HEK293 (cell line): ENCODE results near the gene PPDPF.

Experiments
- CTCF ChIA-PET: fragments of 350-600 bp; formaldehyde crosslinking; extraction: SDS; loops from one replicate; lab custom pipeline; 2021; ENCODE audit warnings: antibody characterized with exemption; lab: Yijun Ruan, JAX
- POLR2A ChIA-PET: fragments of 300-600 bp; formaldehyde crosslinking; extraction: SDS; loops from one replicate; lab custom pipeline; 2020; ENCODE audit warnings: antibody characterized with exemption, inconsistent platforms; lab: Yijun Ruan, JAX
- H3K27ac ChIP-seq: fragments of 200-500 bp; sonication (Bioruptor generic); 2 replicates; pipeline ENCODE4 v1.5.1; 2014; ENCODE audit warnings: low read depth, low read length, control low read depth, inconsistent platforms; ENCODE audit errors: extremely low read depth
- H3K36me3 ChIP-seq, 2 experiments: fragments of 200-500 bp in 1 of 2; sonication (Bioruptor generic) in 1 of 2; 1 replicate in 1 of 2; 2 replicates in 1 of 2; pipeline ENCODE4 v1.5.1; 2014 to 2017; ENCODE audit warnings: inconsistent platforms in 2 of 2, low read length in 2 of 2; ENCODE audit not compliant: control insufficient read depth in 2 of 2, insufficient read depth in 1 of 2
- H3K4me1 ChIP-seq: fragments of 200-500 bp; sonication (Bioruptor generic); 2 replicates; pipeline ENCODE4 v1.5.1; 2014; ENCODE audit warnings: mild to moderate bottlenecking, low read length, inconsistent platforms; ENCODE audit not compliant: control insufficient read depth, insufficient read depth
- H3K4me3 ChIP-seq: 2 replicates; pipeline ENCODE4 v1.5.1; 2011; ENCODE audit warnings: low read depth, mild to moderate bottlenecking, control low read depth, low read length, moderate library complexity
- H3K9me3 ChIP-seq: fragments of 200-500 bp; sonication (Bioruptor generic); 2 replicates; pipeline ENCODE4 v1.5.1; 2014; ENCODE audit warnings: low read depth, low read length, inconsistent platforms; ENCODE audit not compliant: control insufficient read depth, insufficient read depth
- GLIS1 ChIP-seq: fragments of 450-650 bp; formaldehyde crosslinking; IDR thresholded peaks from 2 replicates; pipeline ENCODE4 v1.5.1; 2016; ENCODE audit warnings: missing biosample characterization, missing genetic modification characterization
- HOXC10 ChIP-seq: sonication (generic); formaldehyde crosslinking; IDR thresholded peaks from 2 replicates; pipeline ENCODE4 v1.8.1; 2023; ENCODE audit warnings: mild to moderate bottlenecking, missing genetic modification reagents
- PRDM1 ChIP-seq: fragments of 450-650 bp; formaldehyde crosslinking; IDR thresholded peaks from 2 replicates; pipeline ENCODE4; 2016; ENCODE audit warnings: missing biosample characterization, missing genetic modification characterization
- TCF7L2 ChIP-seq: IDR thresholded peaks from 2 replicates; pipeline ENCODE4 v1.6.1; 2011; ENCODE audit warnings: low read depth, mild to moderate bottlenecking, inconsistent platforms, low read length, moderate library complexity, borderline replicate concordance
- ZBTB44 ChIP-seq: fragments of 450-650 bp; IDR thresholded peaks from 2 replicates; pipeline ENCODE4 v1.5.1; 2018; ENCODE audit warnings: missing biosample characterization, mild to moderate bottlenecking, missing genetic modification characterization
- ZNF138 ChIP-seq: fragments of 450-650 bp; formaldehyde crosslinking; IDR thresholded peaks from 2 replicates; pipeline ENCODE4 v1.5.1; 2016; ENCODE audit warnings: missing biosample characterization, missing genetic modification characterization, borderline replicate concordance
- ZNF223 ChIP-seq: fragments of 450-650 bp; formaldehyde crosslinking; IDR thresholded peaks from 2 replicates; pipeline ENCODE4 v1.5.1; 2016; ENCODE audit warnings: missing biosample characterization, missing genetic modification characterization
- ZNF350 ChIP-seq: fragments of 450-650 bp; formaldehyde crosslinking; IDR thresholded peaks from 2 replicates; pipeline ENCODE4 v1.5.0; 2017; ENCODE audit warnings: missing biosample characterization, mild to moderate bottlenecking, missing genetic modification characterization
- ZNF37A ChIP-seq: fragments of 450-650 bp; IDR thresholded peaks from 2 replicates; pipeline ENCODE4 v1.5.1; 2018; ENCODE audit warnings: missing biosample characterization, missing genetic modification characterization
- ZNF391 ChIP-seq: fragments of 450-650 bp; formaldehyde crosslinking; IDR thresholded peaks from 2 replicates; pipeline ENCODE4 v1.5.1; 2016; ENCODE audit warnings: low read depth, missing biosample characterization, missing genetic modification characterization, borderline replicate concordance
- ZNF416 ChIP-seq: fragments of 450-650 bp; formaldehyde crosslinking; IDR thresholded peaks from 2 replicates; pipeline ENCODE4 v1.5.1; 2016; ENCODE audit warnings: missing biosample characterization, missing genetic modification characterization
- ZNF510 ChIP-seq: fragments of 450-650 bp; formaldehyde crosslinking; IDR thresholded peaks from 2 replicates; pipeline ENCODE4 v1.5.1; 2018; ENCODE audit warnings: mild to moderate bottlenecking, missing genetic modification characterization, missing biosample characterization; ENCODE audit not compliant: insufficient replicate concordance
- ZNF768 ChIP-seq: fragments of 450-650 bp; formaldehyde crosslinking; IDR thresholded peaks from 2 replicates; pipeline ENCODE4 v1.5.1; 2018; ENCODE audit warnings: missing biosample characterization, mild to moderate bottlenecking, missing genetic modification characterization
- ZSCAN18 ChIP-seq: fragments of 450-650 bp; formaldehyde crosslinking; IDR thresholded peaks from 2 replicates; pipeline ENCODE4 v1.5.1; 2016; ENCODE audit warnings: missing biosample characterization, missing genetic modification characterization
- ZSCAN4 ChIP-seq: fragments of 450-650 bp; formaldehyde crosslinking; IDR thresholded peaks from 2 replicates; pipeline ENCODE4 v1.5.1; 2017; ENCODE audit warnings: missing biosample characterization, missing genetic modification characterization
- TF ChIP-seq, protein P1 (sequence below): fragments of 450-650 bp; formaldehyde crosslinking; IDR thresholded peaks from 2 replicates; pipeline ENCODE4; 2016; ENCODE audit warnings: missing biosample characterization, missing genetic modification characterization
- TF ChIP-seq, protein P2 (sequence below): fragments of 450-650 bp; formaldehyde crosslinking; IDR thresholded peaks from 2 replicates; pipeline ENCODE4 v1.5.1; 2016; ENCODE audit warnings: missing biosample characterization, missing genetic modification characterization

Gene PPDPF

DNA sequence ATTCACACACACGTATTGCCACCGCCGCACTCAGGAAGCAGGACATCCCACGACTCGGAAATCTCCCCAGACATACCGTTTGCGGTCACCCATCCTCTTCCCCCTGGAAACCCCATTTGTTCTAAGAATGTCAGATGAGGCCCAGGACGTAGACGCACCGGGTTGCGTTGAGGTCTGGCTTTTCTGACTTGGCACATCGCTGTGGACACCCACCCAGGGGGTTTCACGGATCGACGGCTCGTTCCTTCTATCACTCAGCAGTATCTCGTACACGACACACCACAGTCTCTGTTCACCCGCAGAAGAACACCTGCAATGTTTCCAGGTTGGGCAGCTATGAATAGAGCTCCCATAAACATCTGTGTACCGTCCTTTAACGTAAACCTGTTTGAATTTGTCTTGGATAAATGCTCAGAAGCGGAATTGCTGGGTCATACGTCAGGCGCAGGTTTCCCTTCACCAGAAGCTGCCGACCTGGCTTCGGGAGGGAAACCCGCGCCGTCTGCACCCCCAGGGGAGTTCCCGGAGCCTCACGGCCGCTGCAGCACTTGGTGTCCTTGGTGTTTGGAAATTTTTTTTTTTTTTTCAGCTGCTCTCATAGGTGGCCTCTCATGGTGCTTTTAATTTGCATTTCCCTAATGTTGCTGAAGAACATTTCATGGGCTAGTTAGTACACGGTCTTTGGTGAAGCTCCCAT, 12.3 kb upstream of the PPDPF start:
- Histone ChIP-seq H3K27ac (no peak overlapping the region), H3K9me3 (no peaks in the 10 kb centered on the region), H3K4me1 (no peaks in the 10 kb centered on the region), H3K4me3 (no peak overlapping the region), H3K36me3 (no peaks in the 10 kb centered on the region)
- CTCF ChIA-PET: interaction anchor here (0.6 to 0.8 kb wide), 3 partner anchors 11 to 326 kb away, joined by 3 to 6 read pairs (median 6); no protein-coding TSS in a partner anchor
- POLR2A ChIA-PET: interaction anchor here (0.7 kb wide), 1 partner anchor 21 kb away, joined by 3 read pairs; no protein-coding TSS in a partner anchor
- TF ChIP-seq ZNF510 (tag by site-specific recombination) (no peak), ZSCAN4 (no peak), ZNF350 (tag by site-specific recombination) (no peak), TCF7L2 (no peak), ZNF391 (tag by site-specific recombination) (no peak), ZNF223 (no peak), ZSCAN18 (tag by site-specific recombination) (no peak), PRDM1 (no peak), ZNF138 (tag by site-specific recombination) (no peak), ZNF416 (tag by site-specific recombination) (no peak), ZBTB44 (tag by site-specific recombination) (no peak), HOXC10 (no peak), ZNF37A (tag by site-specific recombination) (no peak), GLIS1 (tag by site-specific recombination) (no peak), ZNF768 (no peak)
- TF ChIP-seq, protein P1, sequence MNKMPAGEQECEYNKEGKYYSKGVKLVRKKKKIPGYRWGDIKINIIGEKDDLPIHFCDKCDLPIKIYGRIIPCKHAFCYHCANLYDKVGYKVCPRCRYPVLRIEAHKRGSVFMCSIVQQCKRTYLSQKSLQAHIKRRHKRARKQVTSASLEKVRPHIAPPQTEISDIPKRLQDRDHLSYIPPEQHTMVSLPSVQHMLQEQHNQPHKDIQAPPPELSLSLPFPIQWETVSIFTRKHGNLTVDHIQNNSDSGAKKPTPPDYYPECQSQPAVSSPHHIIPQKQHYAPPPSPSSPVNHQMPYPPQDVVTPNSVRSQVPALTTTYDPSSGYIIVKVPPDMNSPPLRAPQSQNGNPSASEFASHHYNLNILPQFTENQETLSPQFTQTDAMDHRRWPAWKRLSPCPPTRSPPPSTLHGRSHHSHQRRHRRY (tag by site-specific recombination): no peak
- TF ChIP-seq, protein P2, sequence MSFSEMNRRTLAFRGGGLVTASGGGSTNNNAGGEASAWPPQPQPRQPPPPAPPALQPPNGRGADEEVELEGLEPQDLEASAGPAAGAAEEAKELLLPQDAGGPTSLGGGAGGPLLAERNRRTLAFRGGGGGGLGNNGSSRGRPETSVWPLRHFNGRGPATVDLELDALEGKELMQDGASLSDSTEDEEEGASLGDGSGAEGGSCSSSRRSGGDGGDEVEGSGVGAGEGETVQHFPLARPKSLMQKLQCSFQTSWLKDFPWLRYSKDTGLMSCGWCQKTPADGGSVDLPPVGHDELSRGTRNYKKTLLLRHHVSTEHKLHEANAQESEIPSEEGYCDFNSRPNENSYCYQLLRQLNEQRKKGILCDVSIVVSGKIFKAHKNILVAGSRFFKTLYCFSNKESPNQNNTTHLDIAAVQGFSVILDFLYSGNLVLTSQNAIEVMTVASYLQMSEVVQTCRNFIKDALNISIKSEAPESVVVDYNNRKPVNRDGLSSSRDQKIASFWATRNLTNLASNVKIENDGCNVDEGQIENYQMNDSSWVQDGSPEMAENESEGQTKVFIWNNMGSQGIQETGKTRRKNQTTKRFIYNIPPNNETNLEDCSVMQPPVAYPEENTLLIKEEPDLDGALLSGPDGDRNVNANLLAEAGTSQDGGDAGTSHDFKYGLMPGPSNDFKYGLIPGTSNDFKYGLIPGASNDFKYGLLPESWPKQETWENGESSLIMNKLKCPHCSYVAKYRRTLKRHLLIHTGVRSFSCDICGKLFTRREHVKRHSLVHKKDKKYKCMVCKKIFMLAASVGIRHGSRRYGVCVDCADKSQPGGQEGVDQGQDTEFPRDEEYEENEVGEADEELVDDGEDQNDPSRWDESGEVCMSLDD: no peak
